ENCODE data around the gene NMNAT3.

Gene NMNAT3

GRCh38 chr3:139521144-139521543, 156.6 kb downstream of the NMNAT3 start:
- Histone ChIP-seq H3K27me3 (peaks cover 0 to 3% (median 0%) of the 10 kb centered on the region in 11 experiments; a peak in 1 of 22 replicates), H3K9me3 (replicated peaks in 1 of 11) (peaks cover 0 to 6% (median 0%) of the 10 kb centered on the region in 11 experiments; a peak in 1 of 22 replicates), H3K9ac (peak overlapping the region in 1 of 11 experiments; percentile 42; a peak in 2 of 22 replicates), H3K36me3 (no peaks in the 10 kb centered on the region), H3K4me2 (peak overlapping the region in 7 of 11 experiments; percentile 21 to 82 (median 55); a peak in 12 of 22 replicates), H3K4me1 (peaks cover 0 to 38% (median 9%) of the 10 kb centered on the region in 10 experiments; a peak in 12 of 20 replicates), H3K27ac (peak overlapping the region in 6 of 11 experiments; percentile 36 to 64 (median 58); a peak in 10 of 22 replicates), H3K4me3 (no peak overlapping the region), H4K20me1 (no peaks in the 10 kb centered on the region)
- TF ChIP-seq Cebpa-rat (IDR thresholded peaks at IDR 0.05), result peak in 2 of 11 experiments; percentile 8 to 11; a peak in 1 of 22 replicates

- Histone ChIP-seq H4K20me1 (no peaks in the 10 kb centered on the region), H3K36me3 (no peaks in the 10 kb centered on the region)
These were observed 157.6 kb downstream of the NMNAT3 start for GRCh38 chr3:139519998-139520737.

GRCh38 chr3:139518926-139519842, 158.6 kb downstream of the NMNAT3 start:
- Histone ChIP-seq H3K27me3 (peaks cover 0 to 2% (median 0%) of the 10 kb centered on the region in 11 experiments; a peak in 1 of 22 replicates), H3K4me3 (no peak overlapping the region), H4K20me1 (no peaks in the 10 kb centered on the region), H3K36me3 (no peaks in the 10 kb centered on the region), H3K4me2 (peak overlapping the region in 3 of 11 experiments; percentile 75 to 82 (median 76); a peak in 6 of 22 replicates), H3K27ac (peak overlapping the region in 4 of 11 experiments; percentile 2 to 64 (median 38); a peak in 5 of 22 replicates), H3K4me1 (peaks cover 0 to 38% (median 9%) of the 10 kb centered on the region in 10 experiments; a peak in 12 of 20 replicates), H3K9ac (peak overlapping the region in 2 of 11 experiments; percentile 9 to 26; a peak in 3 of 22 replicates), H3K9me3 (replicated peaks in 1 of 11) (peaks cover 0 to 6% (median 0%) of the 10 kb centered on the region in 11 experiments; a peak in 1 of 22 replicates)
- no peak for TF ChIP-seq Cebpa-rat (IDR thresholded peaks at IDR 0.05)

More at GRCh38 chr3:139519998-139520737, 157.6 kb downstream of the NMNAT3 start:
- peaks cover 0 to 38% (median 9%) of the 10 kb centered on the region in 10 experiments; a peak in 12 of 20 replicates for H3K4me1 ChIP-seq
- H3K27me3 ChIP-seq, result peaks cover 0 to 3% (median 0%) of the 10 kb centered on the region in 11 experiments; a peak in 1 of 22 replicates
- no peak overlapping the region for H3K4me3 ChIP-seq
- TF ChIP-seq Cebpa-rat (IDR thresholded peaks at IDR 0.05), result no peak
- H3K9me3 ChIP-seq (replicated peaks in 1 of 11), result peaks cover 0 to 6% (median 0%) of the 10 kb centered on the region in 11 experiments; a peak in 1 of 22 replicates
- peak overlapping the region in 5 of 11 experiments; percentile 17 to 64 (median 61); a peak in 8 of 22 replicates for H3K27ac ChIP-seq
- peak overlapping the region in 4 of 11 experiments; percentile 41 to 82 (median 76); a peak in 8 of 22 replicates for H3K4me2 ChIP-seq
- H3K9ac ChIP-seq, result peak overlapping the region in 1 of 11 experiments; percentile 26; a peak in 1 of 22 replicates

- H3K27me3 ChIP-seq, result no peaks in the 10 kb centered on the region; a peak in 1 of 22 replicates
- no peaks in the 10 kb centered on the region for H4K20me1 ChIP-seq
- peaks cover 0 to 38% (median 9%) of the 10 kb centered on the region in 10 experiments; a peak in 12 of 20 replicates for H3K4me1 ChIP-seq
- H3K4me2 ChIP-seq, result no peak overlapping the region
- peaks cover 0 to 4% (median 0%) of the 10 kb centered on the region in 11 experiments; a peak in 1 of 22 replicates for H3K9me3 ChIP-seq (replicated peaks in 1 of 11)
- H3K27ac ChIP-seq, result no peak overlapping the region
- H3K36me3 ChIP-seq, result no peaks in the 10 kb centered on the region
- H3K4me3 ChIP-seq, result no peak overlapping the region
- TF ChIP-seq Cebpa-rat (IDR thresholded peaks at IDR 0.05), result no peak
- H3K9ac ChIP-seq, result no peak overlapping the region
These were observed 159.5 kb downstream of the NMNAT3 start for GRCh38 chr3:139518306-139518705.

GRCh38 chr3:139517321-139518065, 160.3 kb downstream of the NMNAT3 start:
- Histone ChIP-seq H3K4me1 (peaks cover 0 to 33% (median 9%) of the 10 kb centered on the region in 10 experiments; a peak in 12 of 20 replicates), H3K36me3 (no peaks in the 10 kb centered on the region), H3K27ac (no peak overlapping the region), H3K9ac (no peak overlapping the region), H3K4me3 (no peak overlapping the region), H3K9me3 (replicated peaks in 1 of 11) (no peaks in the 10 kb centered on the region), H4K20me1 (no peaks in the 10 kb centered on the region), H3K4me2 (no peak overlapping the region), H3K27me3 (no peaks in the 10 kb centered on the region)
- TF ChIP-seq Cebpa-rat (IDR thresholded peaks at IDR 0.05), result no peak

- Histone ChIP-seq H3K9ac (no peak overlapping the region), H4K20me1 (no peaks in the 10 kb centered on the region), H3K36me3 (no peaks in the 10 kb centered on the region), H3K9me3 (replicated peaks in 1 of 11) (no peaks in the 10 kb centered on the region), H3K27ac (no peak overlapping the region), H3K27me3 (no peaks in the 10 kb centered on the region), H3K4me1 (peaks cover 0 to 7% (median 0%) of the 10 kb centered on the region in 10 experiments; a peak in 7 of 20 replicates), H3K4me2 (no peak overlapping the region), H3K4me3 (no peak overlapping the region)
- no peak for TF ChIP-seq Cebpa-rat (IDR thresholded peaks at IDR 0.05)
These were observed 163.0 kb downstream of the NMNAT3 start for GRCh38 chr3:139514741-139515140.

Measured in BLaER1 treated with 17β-estradiol and CSF1 and Interleukin-3, amounts not matched to agents 10 nM and 100 nM (cell line).